Vagina (tissue), 2 donors: ENCODE results near the gene OTOS.

Experiments used
- CTCF ChIP-seq, 3 experiments: fragments of 450-650 bp in 2 of 3; fragments of 200-600 bp in 1 of 3; sonication (generic) in 1 of 3; IDR thresholded peaks; one replicate each; pipeline ENCODE4 v1.5.1; 2017 to 2019; ENCODE audit warnings: antibody characterized with exemption in 3 of 3, mild to moderate bottlenecking in 2 of 3, moderate library complexity in 2 of 3
- POLR2A ChIP-seq, 2 donors: fragments of 450-650 bp; IDR thresholded peaks; one replicate each; pipeline ENCODE4 v1.6.1; 2017; ENCODE audit warnings: antibody characterized with exemption in 2 of 2, mild to moderate bottlenecking in 2 of 2, moderate library complexity in 2 of 2
- POLR2AphosphoS5 ChIP-seq, 2 donors: sonication (generic); formaldehyde crosslinking; IDR thresholded peaks; one replicate each; pipeline ENCODE4 v1.9.0; 2017; ENCODE audit warnings: antibody characterized with exemption in 2 of 2, mild to moderate bottlenecking in 2 of 2, low read depth in 1 of 2; ENCODE audit not compliant: insufficient read depth in 1 of 2

GRCh38 chr2:240167588-240167880 is 27.1 kb upstream of the OTOS start:
- TF ChIP-seq CTCF (IDR thresholded peaks at IDR 0.05): no peak
- no peak for TF ChIP-seq POLR2AphosphoS5 (IDR thresholded peaks at IDR 0.05; ENCODE audit: insufficient read depth in 1 of 2, low read depth in 1 of 2)
- no peak for TF ChIP-seq POLR2A (IDR thresholded peaks at IDR 0.05)
